ENCODE measurements around the gene ZNF865. TPM values are rescaled to one million over a fixed set of nuclear protein-coding genes. Genes with fewer than 3 reads are reported as not detected.

The ZNF865 gene
- total RNA-seq, 1 donor from 2014 or later: 16.1 TPM

- TF ChIP-seq, protein P1, sequence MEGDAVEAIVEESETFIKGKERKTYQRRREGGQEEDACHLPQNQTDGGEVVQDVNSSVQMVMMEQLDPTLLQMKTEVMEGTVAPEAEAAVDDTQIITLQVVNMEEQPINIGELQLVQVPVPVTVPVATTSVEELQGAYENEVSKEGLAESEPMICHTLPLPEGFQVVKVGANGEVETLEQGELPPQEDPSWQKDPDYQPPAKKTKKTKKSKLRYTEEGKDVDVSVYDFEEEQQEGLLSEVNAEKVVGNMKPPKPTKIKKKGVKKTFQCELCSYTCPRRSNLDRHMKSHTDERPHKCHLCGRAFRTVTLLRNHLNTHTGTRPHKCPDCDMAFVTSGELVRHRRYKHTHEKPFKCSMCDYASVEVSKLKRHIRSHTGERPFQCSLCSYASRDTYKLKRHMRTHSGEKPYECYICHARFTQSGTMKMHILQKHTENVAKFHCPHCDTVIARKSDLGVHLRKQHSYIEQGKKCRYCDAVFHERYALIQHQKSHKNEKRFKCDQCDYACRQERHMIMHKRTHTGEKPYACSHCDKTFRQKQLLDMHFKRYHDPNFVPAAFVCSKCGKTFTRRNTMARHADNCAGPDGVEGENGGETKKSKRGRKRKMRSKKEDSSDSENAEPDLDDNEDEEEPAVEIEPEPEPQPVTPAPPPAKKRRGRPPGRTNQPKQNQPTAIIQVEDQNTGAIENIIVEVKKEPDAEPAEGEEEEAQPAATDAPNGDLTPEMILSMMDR (IDR thresholded peaks at IDR 0.05): no peak
- no peak overlapping the region for H3K27ac Mint-ChIP-seq (ENCODE audit: unreplicated experiment)
- DNase-seq (ENCODE audit: low spot score): no peak
- peaks cover 5% of the 10 kb centered on the region for H3K4me1 Mint-ChIP-seq (ENCODE audit: low read depth)
- no peaks in the 10 kb centered on the region for H3K9me3 Mint-ChIP-seq (ENCODE audit: low read depth)
- no peak overlapping the region for H3K4me3 Mint-ChIP-seq (ENCODE audit: unreplicated experiment)
- H3K27me3 Mint-ChIP-seq (ENCODE audit: low read depth): no peaks in the 10 kb centered on the region
- peaks cover 8% of the 10 kb centered on the region for H3K36me3 Mint-ChIP-seq (ENCODE audit: low read depth)
Observed at GRCh38 chr19:55615543-55616394, 10.3 kb downstream of the ZNF865 start.

GRCh38 chr19:55616395-55616875 lies 11.0 kb downstream of the ZNF865 start:
- H3K36me3 Mint-ChIP-seq (ENCODE audit: low read depth): peaks cover 11% of the 10 kb centered on the region
- H3K9me3 Mint-ChIP-seq (ENCODE audit: low read depth): no peaks in the 10 kb centered on the region
- TF ChIP-seq, protein P1 (IDR thresholded peaks at IDR 0.05): no peak
- H3K4me3 Mint-ChIP-seq (ENCODE audit: unreplicated experiment): no peak overlapping the region
- H3K4me1 Mint-ChIP-seq (ENCODE audit: low read depth): peaks cover under 1% of the 10 kb centered on the region
- DNase-seq (ENCODE audit: low spot score): no peak
- H3K27ac Mint-ChIP-seq (ENCODE audit: unreplicated experiment): no peak overlapping the region
- no peaks in the 10 kb centered on the region for H3K27me3 Mint-ChIP-seq (ENCODE audit: low read depth)

DNA sequence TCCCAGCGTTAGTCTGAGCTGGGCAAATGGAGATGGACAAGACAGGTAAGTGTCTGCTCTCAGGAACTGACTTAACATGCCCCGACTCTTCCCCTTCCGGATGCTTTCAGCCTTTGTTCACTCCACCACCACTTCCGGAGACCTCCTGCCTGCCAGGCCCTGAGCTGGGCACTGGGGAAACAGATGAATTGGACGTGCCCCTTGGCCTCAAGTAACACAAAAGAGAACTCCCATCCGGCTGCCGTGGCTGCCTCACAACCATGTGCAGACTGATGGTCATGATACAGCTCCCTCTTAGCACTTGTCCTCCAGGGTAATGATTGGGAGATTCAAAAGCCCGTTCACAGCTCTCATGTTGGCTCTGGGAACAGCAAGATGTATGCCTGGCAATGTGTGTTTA lies 12.0 kb downstream of the ZNF865 start:
- Mint-ChIP-seq H3K27me3 (ENCODE audit: low read depth) (no peaks in the 10 kb centered on the region), H3K4me1 (ENCODE audit: low read depth) (no peaks in the 10 kb centered on the region), H3K27ac (ENCODE audit: unreplicated experiment) (peak overlapping the region; percentile 33)

GRCh38 chr19:55618426-55618825 lies 13.0 kb downstream of the ZNF865 start:
- Mint-ChIP-seq H3K4me3 (ENCODE audit: unreplicated experiment) (no peak overlapping the region), H3K9me3 (ENCODE audit: low read depth) (no peaks in the 10 kb centered on the region), H3K4me1 (ENCODE audit: low read depth) (peaks cover 4% of the 10 kb centered on the region), H3K36me3 (ENCODE audit: low read depth) (peaks cover 11% of the 10 kb centered on the region), H3K27ac (ENCODE audit: unreplicated experiment) (no peak overlapping the region), H3K27me3 (ENCODE audit: low read depth) (no peaks in the 10 kb centered on the region)
- TF ChIP-seq, protein P1 (IDR thresholded peaks at IDR 0.05): no peak
- DNase-seq (ENCODE audit: low spot score): no peak

More for the DNA sequence above, 12.0 kb downstream of the ZNF865 start:
- TF ChIP-seq, protein P1 (IDR thresholded peaks at IDR 0.05): no peak
- Mint-ChIP-seq H3K36me3 (ENCODE audit: low read depth) (peaks cover 11% of the 10 kb centered on the region), H3K9me3 (ENCODE audit: low read depth) (no peaks in the 10 kb centered on the region), H3K4me3 (ENCODE audit: unreplicated experiment) (no peak overlapping the region)
- no peak for DNase-seq (ENCODE audit: low spot score)

- H3K27ac Mint-ChIP-seq (ENCODE audit: unreplicated experiment): no peak overlapping the region
- H3K36me3 Mint-ChIP-seq (ENCODE audit: low read depth): peaks cover 11% of the 10 kb centered on the region
- TF ChIP-seq, protein P1 (IDR thresholded peaks at IDR 0.05): no peak
- no peaks in the 10 kb centered on the region for H3K27me3 Mint-ChIP-seq (ENCODE audit: low read depth)
- peaks cover 11% of the 10 kb centered on the region for H3K4me1 Mint-ChIP-seq (ENCODE audit: low read depth)
- H3K4me3 Mint-ChIP-seq (ENCODE audit: unreplicated experiment): no peak overlapping the region
- no peak for DNase-seq (ENCODE audit: low spot score)
- H3K9me3 Mint-ChIP-seq (ENCODE audit: low read depth): no peaks in the 10 kb centered on the region
Observed at GRCh38 chr19:55619286-55619685, 13.8 kb downstream of the ZNF865 start.

Measured in chondrocyte (in vitro differentiated cells).